Activated CD4-positive, alpha-beta T cell treated with anti-CD3 and anti-CD28 coated beads for 36 hours (primary cell): Measurements from ENCODE around the gene PRSS53. TPM values are rescaled to one million over a fixed set of nuclear protein-coding genes. Genes with fewer than 3 reads are reported as not detected.
A peak's percentile ranks its signal among the peaks of the same experiment; 100 is the strongest.

Experiments
- ATAC-seq: fragments of 200-7000 bp; cut with Tn5 transposase; one replicate; pipeline ENCODE4 v1.10.0; 2021; ENCODE audit warnings: mild to moderate bottlenecking, moderate library complexity
- CTCF ChIA-PET: fragments of 350-600 bp; sonication (Branson Sonifier 250); formaldehyde crosslinking; loops from one replicate; lab custom pipeline; 2021; ENCODE audit warnings: antibody characterized with exemption; lab: Charles Lee
- POLR2A ChIA-PET: fragments of 350-600 bp; sonication (Branson Sonifier 250); formaldehyde crosslinking; loops from one replicate; lab custom pipeline; 2021; ENCODE audit warnings: antibody characterized with exemption, inconsistent platforms; lab: Charles Lee
- DNase-seq: peaks from one replicate; pipeline ENCODE4 v3.0.0-alpha.2; 2020
- H3K27ac Mint-ChIP-seq: one replicate; pipeline ENCODE4 v1.8.0; 2021; ENCODE audit warnings: mixed read lengths
- H3K27me3 Mint-ChIP-seq: one replicate; pipeline ENCODE4 v1.8.0; 2021; ENCODE audit warnings: mixed read lengths
- H3K36me3 Mint-ChIP-seq: one replicate; pipeline ENCODE4 v1.8.0; 2021; ENCODE audit warnings: low read depth, mixed read lengths
- H3K4me1 Mint-ChIP-seq: one replicate; pipeline ENCODE4 v1.8.0; 2021; ENCODE audit warnings: mixed read lengths
- H3K4me3 Mint-ChIP-seq: one replicate; pipeline ENCODE4 v1.8.0; 2021; ENCODE audit warnings: mild to moderate bottlenecking, moderate library complexity, mixed read lengths
- H3K9me3 Mint-ChIP-seq: one replicate; pipeline ENCODE4 v1.8.0; 2021; ENCODE audit warnings: low read depth, mixed read lengths
- intact Hi-C, 2 experiments: fragments of 100-400 bp; cut with DNase I in 1 of 2; cut with micrococcal nuclease in 1 of 2; formaldehyde crosslinking; loops; one replicate each; pipeline versions ENCODE4 v1.14.2 to v1.15.1; 2022 to 2024; cut with DNase I, micrococcal nuclease
- total RNA-seq, 2 experiments: library from RNA; stranded (reverse); gene quantifications; one replicate each; pipeline ENCODE4 v1.2.3, GENCODE V29; 2021

The PRSS53 gene
- total RNA-seq, 2 experiments from 2014 or later: 4.0 to 9.2 TPM

DNA sequence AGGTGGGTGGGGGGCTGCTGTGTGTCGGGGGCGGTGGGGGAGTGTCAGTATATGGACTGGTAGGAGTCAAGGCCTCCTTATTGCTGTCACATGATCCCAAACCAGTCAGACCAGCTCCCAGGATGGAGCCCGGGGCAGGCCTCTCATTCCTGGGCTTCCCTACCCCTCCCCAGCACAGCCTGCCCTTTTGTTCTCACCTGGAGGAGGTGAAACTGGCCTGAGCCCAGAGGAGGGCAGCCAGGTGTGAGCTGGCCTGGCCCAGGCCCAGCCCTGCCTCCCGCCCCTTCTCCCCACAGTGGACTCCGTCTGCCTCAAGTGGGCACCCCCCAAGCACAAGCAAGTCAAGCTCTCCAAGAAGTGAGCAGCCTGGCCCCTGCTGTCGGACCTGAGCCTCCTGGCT is 42.2 kb upstream of the PRSS53 start:
- no peaks in the 10 kb centered on the region for H3K4me1 Mint-ChIP-seq
- POLR2A ChIA-PET: no interaction called here
- H3K4me3 Mint-ChIP-seq: no peak overlapping the region
- intact Hi-C loops: no loop called here
- no peaks in the 10 kb centered on the region for H3K27me3 Mint-ChIP-seq
- no peaks in the 10 kb centered on the region for H3K9me3 Mint-ChIP-seq
- no peak for DNase-seq
- CTCF ChIA-PET: interaction anchor here (0.6 to 3.1 kb wide), 2 partner anchors 11 to 315 kb away, joined by 3 to 10 read pairs; no protein-coding TSS in a partner anchor
- peaks cover 18% of the 10 kb centered on the region for H3K36me3 Mint-ChIP-seq
- no peak for ATAC-seq
- H3K27ac Mint-ChIP-seq: no peak overlapping the region

DNA sequence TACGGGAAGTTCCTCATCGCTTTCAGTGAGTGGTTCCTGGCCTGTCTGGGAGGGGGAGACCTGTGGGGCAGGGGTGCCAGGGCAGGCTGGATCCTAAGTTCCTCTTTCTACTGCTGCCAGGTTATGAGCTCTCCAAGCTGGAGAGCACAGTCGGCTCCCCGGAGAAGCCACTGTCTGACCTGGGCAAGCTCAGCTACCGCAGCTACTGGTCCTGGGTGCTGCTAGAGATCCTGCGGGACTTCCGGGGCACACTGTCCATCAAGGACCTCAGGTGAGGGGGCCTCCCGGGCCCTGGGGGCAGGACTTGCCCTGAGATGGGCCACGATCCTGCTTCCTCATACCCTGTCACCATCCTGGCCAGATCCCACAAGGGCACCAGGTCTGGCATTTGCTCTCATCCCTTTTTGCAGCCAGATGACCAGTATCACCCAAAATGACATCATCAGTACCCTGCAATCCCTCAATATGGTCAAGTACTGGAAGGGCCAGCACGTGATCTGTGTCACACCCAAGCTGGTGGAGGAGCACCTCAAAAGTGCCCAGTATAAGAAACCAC is 41.7 kb upstream of the PRSS53 start:
- DNase-seq: no peak
- no peak for ATAC-seq
- H3K9me3 Mint-ChIP-seq: no peaks in the 10 kb centered on the region
- no peak overlapping the region for H3K4me3 Mint-ChIP-seq
- H3K4me1 Mint-ChIP-seq: no peaks in the 10 kb centered on the region
- H3K27ac Mint-ChIP-seq: no peak overlapping the region
- intact Hi-C loops: no loop called here
- H3K36me3 Mint-ChIP-seq: peaks cover 22% of the 10 kb centered on the region
- CTCF ChIA-PET: interaction anchor here (0.6 to 3.1 kb wide), 2 partner anchors 12 to 316 kb away, joined by 3 to 10 read pairs; no protein-coding TSS in a partner anchor
- no peaks in the 10 kb centered on the region for H3K27me3 Mint-ChIP-seq
- POLR2A ChIA-PET: no interaction called here

DNA sequence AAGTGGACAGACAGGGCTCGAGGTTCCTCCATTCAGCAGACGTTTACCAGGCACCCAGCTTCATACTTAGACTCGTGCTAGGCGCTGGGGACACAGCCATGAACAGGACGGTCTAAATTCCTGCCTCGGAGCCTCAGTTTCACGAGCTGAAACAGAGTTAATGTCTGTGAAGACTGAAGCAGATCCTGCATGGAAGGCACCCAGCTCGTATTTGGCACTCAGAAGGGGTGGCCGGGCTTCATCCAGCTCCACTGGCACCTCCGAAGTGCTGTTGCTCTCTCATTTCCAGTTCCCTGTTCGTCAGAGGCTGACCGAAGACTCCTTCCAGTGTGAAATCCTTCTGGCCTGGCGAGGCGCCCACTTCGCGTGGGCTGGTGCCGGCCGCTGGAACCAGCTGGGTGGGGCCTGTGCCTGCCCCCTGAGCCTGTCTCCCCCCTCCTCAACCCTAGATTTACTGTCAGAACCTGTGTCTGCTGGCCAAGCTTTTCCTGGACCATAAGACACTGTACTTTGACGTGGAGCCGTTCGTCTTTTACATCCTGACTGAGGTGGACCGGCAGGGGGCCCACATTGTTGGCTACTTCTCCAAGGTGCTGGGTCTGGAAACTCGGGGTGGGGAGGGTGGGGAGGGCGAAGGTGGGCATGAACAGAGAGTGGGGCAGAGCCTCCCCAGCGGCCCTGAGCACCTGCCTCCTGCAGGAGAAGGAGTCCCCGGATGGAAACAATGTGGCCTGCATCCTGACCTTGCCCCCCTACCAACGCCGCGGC is 41.0 kb upstream of the PRSS53 start:
- intact Hi-C loops: no loop called here
- no peak for ATAC-seq
- DNase-seq: no peak
- H3K27ac Mint-ChIP-seq: no peak overlapping the region
- no peaks in the 10 kb centered on the region for H3K9me3 Mint-ChIP-seq
- H3K4me1 Mint-ChIP-seq: no peaks in the 10 kb centered on the region
- CTCF ChIA-PET: interaction anchor here (3.1 kb wide), 1 partner anchor 12 kb away, joined by 10 read pairs; no protein-coding TSS in a partner anchor
- no peak overlapping the region for H3K4me3 Mint-ChIP-seq
- POLR2A ChIA-PET: interaction anchor here (0.6 to 1.6 kb wide), 3 partner anchors 8 to 144 kb away, joined by 3 to 6 read pairs (median 3); no protein-coding TSS in a partner anchor
- no peaks in the 10 kb centered on the region for H3K27me3 Mint-ChIP-seq
- peaks cover 23% of the 10 kb centered on the region for H3K36me3 Mint-ChIP-seq

DNA sequence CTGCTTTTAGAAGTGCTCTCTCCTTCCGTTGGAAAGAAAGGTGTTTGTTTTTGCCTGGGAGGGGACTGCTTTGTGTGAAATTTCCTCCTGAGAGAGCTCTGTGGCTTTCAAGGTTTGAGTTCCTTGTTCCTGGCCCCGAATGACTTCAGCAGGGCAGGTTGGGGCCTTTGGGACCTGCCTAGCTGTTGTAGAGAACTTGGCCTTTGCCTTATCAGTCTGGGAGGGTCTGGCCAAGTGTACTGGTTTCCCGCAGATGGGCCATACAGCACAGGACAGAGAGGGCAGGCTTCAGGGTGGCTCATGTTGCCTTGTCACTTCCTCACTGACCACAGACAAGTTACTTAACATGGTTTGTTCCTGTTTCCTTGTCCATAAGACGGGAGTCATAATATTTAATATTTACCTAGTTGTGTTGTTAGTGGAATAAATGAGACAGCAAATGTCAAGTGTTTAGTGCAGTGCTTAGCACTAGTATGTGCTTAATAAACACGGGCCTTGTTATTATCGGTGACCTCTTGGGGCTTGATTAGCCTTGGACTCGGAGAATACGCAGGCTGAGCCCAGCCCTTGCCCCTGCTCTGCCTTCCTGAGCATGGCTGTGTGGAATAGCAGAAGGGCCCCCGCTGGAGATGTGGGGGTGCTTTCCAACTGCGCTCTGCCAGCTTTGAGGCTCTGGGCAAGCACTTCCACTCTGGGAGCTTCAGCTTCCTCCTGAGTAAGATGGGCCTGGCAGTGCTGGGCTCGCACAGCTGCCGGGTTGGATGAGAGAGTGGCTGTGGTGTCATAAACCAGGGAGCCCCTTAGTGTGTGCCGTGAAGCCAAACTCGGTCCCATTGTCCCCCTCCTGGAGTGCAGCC is 40.2 kb upstream of the PRSS53 start:
- no peaks in the 10 kb centered on the region for H3K4me1 Mint-ChIP-seq
- no peak overlapping the region for H3K4me3 Mint-ChIP-seq
- no peaks in the 10 kb centered on the region for H3K9me3 Mint-ChIP-seq
- CTCF ChIA-PET: interaction anchor here (3.1 kb wide), 1 partner anchor 13 kb away, joined by 10 read pairs; no protein-coding TSS in a partner anchor
- peaks cover 28% of the 10 kb centered on the region for H3K36me3 Mint-ChIP-seq
- no peaks in the 10 kb centered on the region for H3K27me3 Mint-ChIP-seq
- POLR2A ChIA-PET: interaction anchor here (0.9 to 1.6 kb wide), 2 partner anchors 8 to 13 kb away, joined by 3 to 6 read pairs; no protein-coding TSS in a partner anchor
- no peak for ATAC-seq
- H3K27ac Mint-ChIP-seq: peak overlapping the region; percentile 2
- intact Hi-C loops: no loop called here
- DNase-seq: no peak

DNA sequence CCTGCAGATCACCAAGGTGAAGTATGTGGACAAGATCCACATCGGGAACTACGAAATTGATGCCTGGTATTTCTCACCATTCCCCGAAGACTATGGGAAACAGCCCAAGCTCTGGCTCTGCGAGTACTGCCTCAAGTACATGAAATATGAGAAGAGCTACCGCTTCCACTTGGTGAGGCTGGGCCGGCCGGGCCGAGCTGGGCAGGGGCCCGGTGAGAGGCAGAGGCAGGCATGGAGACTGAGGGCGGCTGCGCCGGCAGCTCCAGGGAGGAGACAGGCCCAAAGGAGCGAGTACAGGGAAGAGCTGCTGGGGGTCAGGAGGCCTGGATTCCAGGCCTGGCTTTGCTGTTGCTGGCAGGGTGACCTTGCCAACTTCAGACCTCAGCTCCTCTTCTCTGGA is 38.4 kb upstream of the PRSS53 start:
- Mint-ChIP-seq H3K27ac (no peak overlapping the region), H3K27me3 (no peaks in the 10 kb centered on the region), H3K4me1 (no peaks in the 10 kb centered on the region), H3K9me3 (no peaks in the 10 kb centered on the region), H3K4me3 (no peak overlapping the region), H3K36me3 (peaks cover 30% of the 10 kb centered on the region)
- POLR2A ChIA-PET: interaction anchor here (0.6 to 0.7 kb wide), 2 partner anchors 56 to 254 kb away, joined by 3 read pairs; no protein-coding TSS in a partner anchor
- CTCF ChIA-PET: interaction anchor here (1.5 kb wide), 1 partner anchor 15 kb away, joined by 7 read pairs; no protein-coding TSS in a partner anchor
- DNase-seq: no peak
- no peak for ATAC-seq
- intact Hi-C loops: no loop called here

DNA sequence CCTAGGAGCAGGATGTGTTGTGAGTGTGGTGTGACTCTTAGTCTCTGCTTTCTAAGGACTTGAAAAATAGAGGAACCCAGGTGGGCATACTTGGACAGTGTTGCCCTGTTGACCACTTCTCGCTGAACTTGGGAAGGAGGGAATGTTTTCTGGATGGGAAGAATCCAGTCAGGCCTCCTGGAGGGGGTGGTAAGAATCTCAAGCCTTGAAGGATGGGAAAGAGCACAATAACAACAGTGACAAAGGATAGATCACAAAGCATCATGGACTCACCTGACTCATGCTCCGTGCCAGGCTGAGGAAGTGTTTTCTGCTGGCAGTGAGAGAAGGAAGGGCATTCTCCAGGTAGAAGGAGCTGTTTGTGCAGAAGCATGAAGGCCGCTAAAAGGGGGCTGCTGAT is 37.1 kb upstream of the PRSS53 start:
- POLR2A ChIA-PET: interaction anchor here (1.1 kb wide), 1 partner anchor 144 kb away, joined by 3 read pairs; no protein-coding TSS in a partner anchor
- Mint-ChIP-seq H3K9me3 (no peaks in the 10 kb centered on the region), H3K27ac (peak overlapping the region; percentile 10), H3K4me1 (no peaks in the 10 kb centered on the region), H3K27me3 (no peaks in the 10 kb centered on the region), H3K36me3 (peaks cover 34% of the 10 kb centered on the region), H3K4me3 (no peak overlapping the region)
- DNase-seq: no peak
- CTCF ChIA-PET: no interaction called here
- intact Hi-C loops: no loop called here
- no peak for ATAC-seq

DNA sequence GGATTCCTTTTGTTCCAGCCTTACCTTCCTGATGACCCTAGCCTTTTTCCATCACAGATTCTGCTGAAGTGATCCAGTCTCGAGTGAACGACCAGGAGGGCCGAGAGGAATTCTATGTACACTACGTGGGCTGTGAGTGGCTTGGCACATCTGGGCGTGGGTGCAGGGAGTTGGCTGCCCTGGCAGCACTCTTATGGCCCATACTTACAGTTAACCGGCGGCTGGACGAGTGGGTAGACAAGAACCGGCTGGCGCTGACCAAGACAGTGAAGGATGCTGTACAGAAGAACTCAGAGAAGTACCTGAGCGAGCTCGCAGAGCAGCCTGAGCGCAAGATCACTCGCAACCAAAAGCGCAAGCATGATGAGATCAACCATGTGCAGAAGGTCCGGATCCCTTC is 31.4 kb upstream of the PRSS53 start:
- Mint-ChIP-seq H3K9me3 (no peaks in the 10 kb centered on the region), H3K27me3 (no peaks in the 10 kb centered on the region), H3K36me3 (peaks cover 42% of the 10 kb centered on the region), H3K4me1 (peaks cover 11% of the 10 kb centered on the region), H3K4me3 (no peak overlapping the region), H3K27ac (no peak overlapping the region)
- intact Hi-C loops: no loop called here
- ATAC-seq (no peak), DNase-seq (no peak)
- ChIA-PET CTCF (interaction anchor here (0.8 to 2.7 kb wide), 2 partner anchors 22 to 23 kb away, joined by 3 to 14 read pairs; no protein-coding TSS in a partner anchor), POLR2A (interaction anchor here (1.6 kb wide), 1 partner anchor 22 kb away, joined by 4 read pairs; no protein-coding TSS in a partner anchor)

DNA sequence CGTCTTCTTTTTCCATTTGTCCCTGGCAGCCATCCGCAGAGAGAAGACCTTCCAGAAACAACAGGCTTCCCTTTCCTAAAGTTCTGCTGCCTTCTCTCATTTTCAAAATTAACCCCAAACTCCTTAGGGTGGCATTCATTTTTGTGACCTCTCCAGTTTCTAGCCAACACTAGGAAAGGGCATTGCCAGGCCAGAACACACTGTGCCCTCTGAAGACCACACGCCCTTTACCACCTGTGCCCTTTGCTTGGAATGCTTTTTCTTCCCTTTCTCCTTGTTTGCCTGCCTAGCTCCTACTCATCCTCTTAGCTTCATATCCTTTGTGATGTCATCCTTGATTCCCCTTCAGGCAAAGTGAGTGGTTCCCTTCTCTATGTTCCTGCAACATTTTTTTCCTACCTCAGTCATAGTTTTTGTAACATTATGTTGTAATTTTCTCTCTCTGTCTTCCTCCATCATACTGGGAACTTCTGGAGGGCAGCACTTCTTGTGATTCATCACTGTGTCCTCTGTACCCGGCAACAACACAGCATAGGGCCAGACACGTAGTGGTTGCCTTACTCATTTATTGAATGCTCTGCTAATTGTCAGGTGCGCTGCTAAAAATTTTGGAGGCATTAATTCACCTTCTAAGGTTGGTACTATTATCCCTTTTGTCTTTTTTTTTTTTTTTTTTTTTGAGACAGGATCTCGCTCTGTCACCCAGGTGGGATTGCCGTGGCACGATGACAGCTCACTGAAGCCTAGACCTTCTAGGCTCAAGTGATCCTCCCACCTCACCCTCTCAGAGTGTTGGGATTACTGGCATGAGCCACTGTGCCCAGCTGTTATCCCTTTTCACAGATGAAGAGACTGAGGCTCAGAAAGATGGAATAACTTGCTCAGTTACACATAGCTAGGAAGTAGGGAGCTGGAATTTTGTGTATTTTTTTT is 29.7 kb upstream of the PRSS53 start:
- CTCF ChIA-PET: interaction anchor here (0.6 to 3.3 kb wide), 4 partner anchors 23 to 52 kb away, joined by 3 to 28 read pairs (median 7); partner anchors contain the start of genes ZNF646 and ZNF668
- peak overlapping the region; percentile 88 for H3K4me3 Mint-ChIP-seq
- POLR2A ChIA-PET: interaction anchor here (1.0 to 1.8 kb wide), 9 partner anchors 11 to 756 kb away, joined by 3 to 26 read pairs (median 5); partner anchors contain the start of genes BCKDK, FUS, VKORC1 and ZNF267
- H3K27ac Mint-ChIP-seq: peak overlapping the region; percentile 83
- DNase-seq (no peak), ATAC-seq (no peak)
- no peaks in the 10 kb centered on the region for H3K27me3 Mint-ChIP-seq
- peaks cover 14% of the 10 kb centered on the region for H3K4me1 Mint-ChIP-seq
- H3K9me3 Mint-ChIP-seq: no peaks in the 10 kb centered on the region
- peaks cover 33% of the 10 kb centered on the region for H3K36me3 Mint-ChIP-seq
- intact Hi-C loops: no loop called here

DNA sequence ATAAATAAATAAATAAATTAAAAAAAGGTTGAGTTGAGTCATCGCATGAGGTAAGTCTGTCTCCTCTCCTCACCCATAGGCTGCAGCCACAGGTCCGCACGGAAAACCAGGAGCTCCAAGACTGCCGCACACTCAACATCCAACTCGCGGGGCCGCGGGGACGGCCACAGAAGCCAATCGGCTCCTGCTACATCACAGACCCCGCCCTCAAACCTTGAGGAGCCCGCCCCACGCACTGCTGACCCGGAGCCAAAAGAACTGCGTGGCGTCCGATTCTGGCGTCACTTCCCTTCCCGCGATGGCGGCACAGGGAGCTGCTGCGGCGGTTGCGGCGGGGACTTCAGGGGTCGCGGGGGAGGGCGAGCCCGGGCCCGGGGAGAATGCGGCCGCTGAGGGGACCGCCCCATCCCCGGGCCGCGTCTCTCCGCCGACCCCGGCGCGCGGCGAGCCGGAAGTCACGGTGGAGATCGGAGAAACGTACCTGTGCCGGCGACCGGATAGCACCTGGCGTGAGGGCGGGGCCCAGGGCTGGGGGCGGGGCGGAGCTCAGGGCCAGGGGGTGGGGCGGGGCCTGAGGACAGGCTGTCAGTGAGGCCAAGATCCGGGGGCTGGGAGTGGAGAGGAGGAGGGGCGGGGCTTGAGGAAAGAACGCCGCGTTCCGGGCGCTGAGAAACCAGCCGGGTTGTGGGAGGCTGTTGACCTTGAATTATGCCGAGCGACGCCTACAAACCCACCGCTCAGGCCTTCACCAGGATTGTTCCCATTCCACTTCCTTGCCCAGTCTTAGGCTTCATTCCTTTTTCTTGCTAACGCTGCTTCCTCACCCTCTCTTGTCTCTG is 28.9 kb upstream of the PRSS53 start, which contains the start of gene KAT8:
TSS of gene KAT8 (plus strand) at position 281 of the 839 bp plus-strand sequence. CDS start at position 299, 18 bp downstream.
- ChIA-PET POLR2A (interaction anchor here (0.6 to 1.8 kb wide), 12 partner anchors 10 to 757 kb away, joined by 3 to 26 read pairs (median 4); partner anchors contain the start of genes BCKDK, FUS, VKORC1 and ZNF267), CTCF (interaction anchor here (0.6 to 3.3 kb wide), 7 partner anchors 22 to 148 kb away, joined by 3 to 28 read pairs (median 4); partner anchors contain the start of genes ZNF646 and ZNF668)
- H3K27ac Mint-ChIP-seq: peak within 1 kb of the TSS; percentile 83
- DNase-seq (peak; percentile 99), ATAC-seq (peak; percentile 93)
- no peaks in the 10 kb centered on the region for H3K27me3 Mint-ChIP-seq
- no peaks in the 10 kb centered on the region for H3K9me3 Mint-ChIP-seq
- peak within 1 kb of the TSS; percentile 88 for H3K4me3 Mint-ChIP-seq
- peaks cover 33% of the 10 kb centered on the region for H3K36me3 Mint-ChIP-seq
- peaks cover 14% of the 10 kb centered on the region for H3K4me1 Mint-ChIP-seq
- intact Hi-C loops: loop anchor here (1.0 to 2.0 kb wide), 11 partner anchors 23 to 583 kb away; partner anchors contain the start of genes VKORC1 (in 2 of the 2), ZNF646 (in 2 of the 2), ZNF668 (in 2 of the 2) and ARMC5 (in 1 of the 2)
